B cell (primary cell): ENCODE measurements around the gene CENPP. TPM values are rescaled to one million over a fixed set of nuclear protein-coding genes. Genes with fewer than 3 reads are reported as not detected.

Experiments
- ATAC-seq: fragments of 200-7000 bp; cut with Tn5 transposase; one replicate; pipeline ENCODE4 v1.10.0; 2021; ENCODE audit warnings: low read depth, mild to moderate bottlenecking, moderate number of reproducible peaks, moderate library complexity
- CTCF ChIA-PET: fragments of 350-600 bp; sonication (Branson Sonifier 250); formaldehyde crosslinking; loops from one replicate; lab custom pipeline; 2021; ENCODE audit warnings: antibody characterized with exemption, inconsistent platforms; lab: Charles Lee
- POLR2A ChIA-PET: fragments of 350-600 bp; sonication (Branson Sonifier 250); formaldehyde crosslinking; loops from one replicate; lab custom pipeline; 2021; ENCODE audit warnings: antibody characterized with exemption; lab: Charles Lee
- DNase-seq: peaks from one replicate; pipeline ENCODE4 v3.0.0; 2013
- H2AFZ ChIP-seq: 2 replicates; pipeline ENCODE4 v1.6.1; 2012; ENCODE audit warnings: mild to moderate bottlenecking, low read depth, low read length; ENCODE audit not compliant: insufficient read depth, poor library complexity, severe bottlenecking
- H3K27ac ChIP-seq, 2 donors: 1 replicate in 1 of 2; 2 replicates in 1 of 2; pipeline ENCODE4 v1.5.1; 2012 to 2013; ENCODE audit warnings: low read length in 2 of 2, mild to moderate bottlenecking in 2 of 2, moderate library complexity in 1 of 2
- H3K27me3 ChIP-seq, 4 experiments: fragments of 200-600 bp in 1 of 4; sonication (generic) in 1 of 4; replicated peaks in 1 of 4; 1 replicate in 2 of 4; 2 replicates in 2 of 4; pipeline versions ENCODE4 v1.6.1 to v1.7.0; 2013 to 2016; ENCODE audit warnings: low read length in 3 of 4, mild to moderate bottlenecking in 2 of 4, mixed read lengths in 1 of 4, moderate library complexity in 1 of 4; ENCODE audit not compliant: insufficient read depth in 4 of 4, control insufficient read depth in 3 of 4; ENCODE audit errors: control extremely low read depth in 1 of 4
- H3K36me3 ChIP-seq, 2 experiments: replicated peaks in 1 of 2; 1 replicate in 1 of 2; 2 replicates in 1 of 2; pipeline versions ENCODE4 v1.6.1 to v1.7.1; 2013; ENCODE audit warnings: low read length in 1 of 2; ENCODE audit not compliant: insufficient read depth in 2 of 2, control insufficient read depth in 1 of 2; ENCODE audit errors: control extremely low read depth in 1 of 2, extremely low read depth in 1 of 2
- H3K4me1 ChIP-seq, 2 donors: fragments of 200-600 bp in 1 of 2; sonication (generic) in 1 of 2; 1 replicate in 1 of 2; 2 replicates in 1 of 2; pipeline versions ENCODE4 v1.5.1 to v1.6.1; 2013 to 2017; ENCODE audit warnings: low read length in 2 of 2; ENCODE audit not compliant: control insufficient read depth in 2 of 2, insufficient read depth in 2 of 2
- H3K4me2 ChIP-seq: replicated peaks from 2 replicates; pipeline ENCODE3; 2012; ENCODE audit warnings: mild to moderate bottlenecking, low read depth, low read length; ENCODE audit not compliant: poor library complexity, severe bottlenecking
- H3K4me3 ChIP-seq, 5 experiments: fragments of 200-600 bp in 1 of 5; sonication (generic) in 1 of 5; 1 replicate in 3 of 5; 2 replicates in 2 of 5; pipeline versions ENCODE4 v1.5.1 to v1.7.0; 2011 to 2016; ENCODE audit warnings: low read length in 4 of 5, mild to moderate bottlenecking in 4 of 5, low read depth in 2 of 5, control low read depth in 1 of 5, moderate library complexity in 1 of 5; ENCODE audit not compliant: insufficient read depth in 1 of 5; ENCODE audit errors: control extremely low read depth in 1 of 5, extremely low read depth in 1 of 5
- H3K79me2 ChIP-seq: fragments of 200-600 bp; sonication (generic); one replicate; pipeline ENCODE4 v1.6.0; 2016; ENCODE audit warnings: low read length; ENCODE audit not compliant: control insufficient read depth, insufficient read depth
- H3K9ac ChIP-seq: fragments of 200-600 bp; sonication (generic); 2 replicates; pipeline ENCODE4 v1.6.1; 2017; ENCODE audit warnings: mild to moderate bottlenecking, low read length, moderate library complexity
- H3K9me3 ChIP-seq, 3 donors: one replicate each; pipeline versions ENCODE4 v1.6.1 to v1.7.1; 2013; ENCODE audit warnings: low read length in 2 of 3; ENCODE audit not compliant: control insufficient read depth in 2 of 3, insufficient read depth in 1 of 3; ENCODE audit errors: control extremely low read depth in 1 of 3
- H4K20me1 ChIP-seq: 2 replicates; pipeline ENCODE4 v1.6.0; 2012; ENCODE audit warnings: mild to moderate bottlenecking, low read length; ENCODE audit not compliant: insufficient read depth, control insufficient read depth, poor library complexity, severe bottlenecking
- H3K27ac Mint-ChIP-seq: one replicate; pipeline ENCODE4 v1.8.0; 2021; ENCODE audit warnings: mixed read lengths
- H3K27me3 Mint-ChIP-seq: one replicate; pipeline ENCODE4 v1.8.0; 2021; ENCODE audit warnings: mixed read lengths
- H3K4me1 Mint-ChIP-seq: one replicate; pipeline ENCODE4 v1.8.0; 2021; ENCODE audit warnings: mixed read lengths
- H3K4me3 Mint-ChIP-seq: one replicate; pipeline ENCODE4 v1.8.0; 2021; ENCODE audit warnings: mixed read lengths
- H3K9me3 Mint-ChIP-seq: one replicate; pipeline ENCODE4 v1.8.0; 2022; ENCODE audit warnings: mixed read lengths; ENCODE audit not compliant: insufficient read depth
- CTCF ChIP-seq: fragments of 200-600 bp; IDR thresholded peaks from one replicate; pipeline ENCODE4 v1.8.0; 2022; ENCODE audit warnings: antibody characterized with exemption, mild to moderate bottlenecking
- EZH2 ChIP-seq: IDR thresholded peaks from 2 replicates; pipeline ENCODE4 v1.6.1; 2012; ENCODE audit warnings: borderline replicate concordance, low read depth, mild to moderate bottlenecking, moderate library complexity, low read length; ENCODE audit not compliant: insufficient read depth, poor library complexity, severe bottlenecking
- WGBS: methylation state at CpG from one replicate; pipeline ENCODE4 v1.1.5; 2013; ENCODE audit warnings: missing lambda C conversion rate; ENCODE audit not compliant: insufficient coverage; 5-methylcytosine and 5-hydroxymethylcytosine counted together
- intact Hi-C: fragments of 100-400 bp; cut with micrococcal nuclease; formaldehyde crosslinking; loops from one replicate; pipeline ENCODE4 v1.10.0; 2022
- polyA plus RNA-seq: library from polyadenylated mRNA; depleted of rRNA; stranded (reverse); fragments of >200 nt; gene quantifications from 2 replicates; pipeline ENCODE4 v1.2.3, GENCODE V29; 2012
- total RNA-seq, 2 donors: library from RNA; stranded (reverse); fragments of 120-200 nt in 1 of 2; gene quantifications; 1 replicate in 1 of 2; 2 replicates in 1 of 2; pipeline versions ENCODE4 v1.2.3 to v1.2.4, GENCODE V29; 2013 to 2022

CENPP gene
- total and polyA plus RNA-seq, 2 donors (not counting 1 experiment from before 2014, with no cell fraction given), result 1.4 to 6.2 TPM

GRCh38 chr9:92520837-92521236, 195.1 kb downstream of the CENPP start:
- H4K20me1 ChIP-seq, result no peaks in the 10 kb centered on the region
- no peak overlapping the region for H3K4me3 ChIP-seq
- no peak overlapping the region for H3K4me3 Mint-ChIP-seq
- H3K27me3 ChIP-seq, result no peaks in the 10 kb centered on the region
- 100% methylated on average over 1 of the region's 2 CpGs for WGBS
- DNase-seq (no peak), ATAC-seq (no peak)
- intact Hi-C loops, result no loop called here
- no peak overlapping the region for H3K9ac ChIP-seq
- H2AFZ ChIP-seq, result no peak overlapping the region
- no peaks in the 10 kb centered on the region for H3K4me1 Mint-ChIP-seq
- H3K36me3 ChIP-seq, result no peaks in the 10 kb centered on the region
- no peaks in the 10 kb centered on the region for H3K9me3 Mint-ChIP-seq
- no peak overlapping the region for H3K4me2 ChIP-seq
- no peak for TF ChIP-seq CTCF
- no peak for TF ChIP-seq EZH2
- no peaks in the 10 kb centered on the region for H3K9me3 ChIP-seq
- H3K4me1 ChIP-seq, result no peaks in the 10 kb centered on the region
- H3K79me2 ChIP-seq, result no peaks in the 10 kb centered on the region
- no peaks in the 10 kb centered on the region for H3K27me3 Mint-ChIP-seq
- ChIA-PET CTCF (no interaction called here), POLR2A (no interaction called here)
- H3K27ac ChIP-seq, result no peak overlapping the region
- H3K27ac Mint-ChIP-seq, result no peak overlapping the region

- TF ChIP-seq CTCF (no peak), EZH2 (no peak)
- Histone ChIP-seq H2AFZ (no peak overlapping the region), H3K4me1 (no peaks in the 10 kb centered on the region), H3K36me3 (no peaks in the 10 kb centered on the region), H3K9me3 (no peaks in the 10 kb centered on the region), H3K27me3 (no peaks in the 10 kb centered on the region), H3K27ac (no peak overlapping the region), H3K4me2 (no peak overlapping the region), H3K4me3 (no peak overlapping the region), H3K79me2 (no peaks in the 10 kb centered on the region), H3K9ac (no peak overlapping the region), H4K20me1 (no peaks in the 10 kb centered on the region)
- H3K4me3 Mint-ChIP-seq, result no peak overlapping the region
- H3K4me1 Mint-ChIP-seq, result no peaks in the 10 kb centered on the region
- no peak for DNase-seq
- WGBS, result 97% methylated on average over 6 of the region's 10 CpGs
- ChIA-PET POLR2A (no interaction called here), CTCF (interaction anchor here (0.6 kb wide), 1 partner anchor 37 kb away, joined by 4 read pairs; no protein-coding TSS in a partner anchor)
- no peak overlapping the region for H3K27ac Mint-ChIP-seq
- intact Hi-C loops, result no loop called here
- no peak for ATAC-seq
- no peaks in the 10 kb centered on the region for H3K27me3 Mint-ChIP-seq
- no peaks in the 10 kb centered on the region for H3K9me3 Mint-ChIP-seq
Observed at GRCh38 chr9:92522983-92523970, 197.5 kb downstream of the CENPP start.
